ENCODE data around the gene GPRASP3.
"Not testable (repeated sequence)": the region's sequence is repeated elsewhere in the genome, so short reads cannot be mapped to it uniquely, and the experiment has no call there.

Gene GPRASP3, protein sequence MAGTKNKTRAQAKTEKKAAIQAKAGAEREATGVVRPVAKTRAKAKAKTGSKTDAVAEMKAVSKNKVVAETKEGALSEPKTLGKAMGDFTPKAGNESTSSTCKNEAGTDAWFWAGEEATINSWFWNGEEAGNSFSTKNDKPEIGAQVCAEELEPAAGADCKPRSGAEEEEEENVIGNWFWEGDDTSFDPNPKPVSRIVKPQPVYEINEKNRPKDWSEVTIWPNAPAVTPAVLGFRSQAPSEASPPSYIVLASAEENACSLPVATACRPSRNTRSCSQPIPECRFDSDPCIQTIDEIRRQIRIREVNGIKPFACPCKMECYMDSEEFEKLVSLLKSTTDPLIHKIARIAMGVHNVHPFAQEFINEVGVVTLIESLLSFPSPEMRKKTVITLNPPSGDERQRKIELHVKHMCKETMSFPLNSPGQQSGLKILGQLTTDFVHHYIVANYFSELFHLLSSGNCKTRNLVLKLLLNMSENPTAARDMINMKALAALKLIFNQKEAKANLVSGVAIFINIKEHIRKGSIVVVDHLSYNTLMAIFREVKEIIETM

DNA sequence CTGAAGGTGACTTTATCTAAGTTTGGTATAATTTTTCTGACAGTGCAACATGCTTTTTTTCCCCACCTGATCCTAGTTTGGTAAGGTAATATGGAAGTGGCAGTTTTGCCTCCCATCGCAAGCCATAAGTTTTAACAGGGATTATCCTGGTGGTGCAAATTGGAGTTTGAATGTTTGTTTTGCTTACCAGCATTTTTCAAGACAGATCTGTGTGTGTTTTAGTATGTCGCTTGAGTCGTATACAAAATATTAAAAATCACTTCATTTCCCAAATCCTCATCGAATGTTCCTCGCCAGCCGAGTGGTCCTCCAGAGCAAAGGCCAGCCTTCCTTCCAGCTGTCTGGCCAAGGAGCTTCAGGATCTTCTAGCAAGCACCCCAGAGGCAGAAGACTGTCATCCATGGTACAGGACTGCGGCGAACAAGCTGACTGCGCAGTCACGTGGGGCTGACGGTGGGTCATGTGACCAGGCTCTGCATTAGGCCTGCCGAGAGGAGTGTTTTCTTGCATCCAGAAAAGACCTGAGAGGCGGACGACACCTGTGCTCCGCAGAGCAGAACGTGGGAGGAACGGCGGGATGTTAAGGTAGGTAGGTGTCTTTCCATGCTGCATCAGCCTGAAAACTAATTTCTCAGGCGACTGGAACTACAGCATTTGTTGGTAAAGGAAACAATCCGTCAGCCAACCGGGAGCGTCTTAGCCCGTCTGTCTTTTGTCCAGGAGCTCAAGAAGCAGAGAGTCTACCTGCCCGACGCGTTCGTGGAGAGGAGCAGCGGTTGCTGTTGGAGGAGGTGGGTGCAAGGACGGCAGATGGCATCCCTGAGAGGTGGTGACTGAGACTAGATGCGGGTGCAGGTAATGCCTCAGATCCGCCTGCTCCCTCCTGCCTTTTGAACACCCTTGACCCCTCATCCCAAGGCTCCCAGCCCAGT, at the start of gene GPRASP3:
Gene GPRASP3, plus strand, starts transcription at position 507 of the 932 bp plus-strand sequence. CDS start 28,253 bp downstream, outside the sequence.
- peaks cover 0 to 5% of the 10 kb centered on the region in 2 donors for H3K27me3 Mint-ChIP-seq

DNA sequence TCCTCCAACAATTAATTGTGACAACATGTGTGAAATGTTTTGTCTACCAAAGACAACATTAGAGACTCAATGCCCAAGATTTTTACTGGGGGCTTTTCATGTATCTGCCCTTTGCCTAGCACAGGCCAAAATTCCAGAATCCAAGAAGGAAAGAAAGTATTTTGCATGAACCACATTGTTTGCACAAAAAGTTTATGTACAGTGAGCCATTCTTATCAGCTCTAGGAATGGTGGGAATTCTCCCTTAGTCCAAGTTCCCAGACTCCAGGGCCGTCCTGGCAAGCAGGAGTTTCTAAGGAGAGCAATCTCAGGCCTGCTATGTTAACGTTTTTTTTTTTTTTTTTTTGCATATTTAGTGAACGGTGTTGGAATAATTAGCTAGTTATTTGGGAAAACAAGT, 47.7 kb upstream of the GPRASP3 start:
- peaks cover 14 to 17% of the 10 kb centered on the region in 2 donors for H3K36me3 Mint-ChIP-seq
- peaks cover 8% of the 10 kb centered on the region in 2 donors for H3K9me3 Mint-ChIP-seq
- no peak for ATAC-seq (replicated peaks)
- no peaks in the 10 kb centered on the region for H3K27me3 Mint-ChIP-seq
- H3K4me1 Mint-ChIP-seq: peaks cover 0 to 2% of the 10 kb centered on the region in 2 donors
- no peak for DNase-seq
- no peak overlapping the region for H3K4me3 Mint-ChIP-seq
- H3K27ac Mint-ChIP-seq: no peak overlapping the region

More for the DNA sequence above, at the start of gene GPRASP3:
- Mint-ChIP-seq H3K36me3 (no peaks in the 10 kb centered on the region), H3K4me1 (peaks cover 5 to 8% of the 10 kb centered on the region in 2 donors), H3K9me3 (no peaks in the 10 kb centered on the region), H3K4me3 (peak within 1 kb of the TSS; percentile 83 to 91), H3K27ac (peak within 1 kb of the TSS; percentile 68)
- ATAC-seq (replicated peaks) (peak; percentile 97 to 99), DNase-seq (peak; percentile 41)

GRCh38 chrX:102677479-102677878, 43.1 kb upstream of the GPRASP3 start:
- peaks cover 14 to 20% of the 10 kb centered on the region in 2 donors for H3K9me3 Mint-ChIP-seq
- not testable (repeated sequence) for H3K4me3 Mint-ChIP-seq; ATAC-seq (replicated peaks); DNase-seq; H3K27me3 Mint-ChIP-seq; H3K27ac Mint-ChIP-seq; H3K4me1 Mint-ChIP-seq
- peaks cover 10 to 17% of the 10 kb centered on the region in 2 donors for H3K36me3 Mint-ChIP-seq

- DNase-seq: no peak
- peak; percentile 57 to 63 for ATAC-seq (replicated peaks)
- Mint-ChIP-seq H3K9me3 (peaks cover 7 to 28% of the 10 kb centered on the region in 2 donors), H3K4me3 (no peak overlapping the region), H3K36me3 (peaks cover 9 to 36% of the 10 kb centered on the region in 2 donors), H3K4me1 (peaks cover 3 to 7% of the 10 kb centered on the region in 2 donors), H3K27ac (no peak overlapping the region), H3K27me3 (no peaks in the 10 kb centered on the region)
Observed at GRCh38 chrX:102684772-102685520, 35.6 kb upstream of the GPRASP3 start.

- Mint-ChIP-seq H3K36me3 (peaks cover 8 to 10% of the 10 kb centered on the region in 2 donors), H3K9me3 (no peaks in the 10 kb centered on the region), H3K4me3 (no peak overlapping the region), H3K27me3 (peaks cover 0 to 9% of the 10 kb centered on the region in 2 donors), H3K4me1 (no peaks in the 10 kb centered on the region), H3K27ac (no peak overlapping the region)
- ATAC-seq (replicated peaks): no peak
- no peak for DNase-seq
Observed at GRCh38 chrX:102694749-102695148, 25.8 kb upstream of the GPRASP3 start.

DNA sequence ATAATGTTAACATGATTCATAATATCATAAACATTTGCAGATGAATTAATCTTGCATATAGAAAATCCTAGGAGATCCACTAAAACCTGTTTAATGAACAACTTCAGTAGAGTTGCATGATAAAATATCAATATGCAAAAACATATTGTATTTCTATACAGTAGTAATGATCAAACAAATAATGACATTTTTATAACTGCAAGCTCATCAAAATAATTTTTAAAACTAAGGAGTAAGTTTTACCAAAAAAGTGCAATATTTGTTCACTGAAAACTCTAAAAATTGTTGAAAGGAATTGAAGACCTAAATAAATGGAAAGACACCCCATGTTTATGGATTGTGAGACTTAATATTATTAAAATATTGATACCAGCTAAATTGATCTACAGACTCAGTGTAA, 24.2 kb upstream of the GPRASP3 start:
- peaks cover 2 to 5% of the 10 kb centered on the region in 2 donors for H3K36me3 Mint-ChIP-seq
- no peak overlapping the region for H3K4me3 Mint-ChIP-seq
- DNase-seq (no peak), ATAC-seq (replicated peaks) (no peak)
- H3K27ac Mint-ChIP-seq: no peak overlapping the region
- no peaks in the 10 kb centered on the region for H3K9me3 Mint-ChIP-seq
- H3K4me1 Mint-ChIP-seq: no peaks in the 10 kb centered on the region
- peaks cover 0 to 4% of the 10 kb centered on the region in 2 donors for H3K27me3 Mint-ChIP-seq

- Mint-ChIP-seq H3K9me3 (no peaks in the 10 kb centered on the region), H3K4me3 (no peak overlapping the region), H3K27me3 (peaks cover 4% of the 10 kb centered on the region in 2 donors), H3K27ac (no peak overlapping the region), H3K4me1 (no peaks in the 10 kb centered on the region), H3K36me3 (peaks cover 5% of the 10 kb centered on the region in 2 donors)
- DNase-seq (no peak), ATAC-seq (replicated peaks) (no peak)
Observed at GRCh38 chrX:102697494-102697893, 23.0 kb upstream of the GPRASP3 start.

- H3K27ac Mint-ChIP-seq: no peak overlapping the region
- peaks cover 0 to 5% of the 10 kb centered on the region in 2 donors for H3K36me3 Mint-ChIP-seq
- peaks cover 0 to 4% of the 10 kb centered on the region in 2 donors for H3K9me3 Mint-ChIP-seq
- H3K4me1 Mint-ChIP-seq: peaks cover 3 to 12% of the 10 kb centered on the region in 2 donors
- H3K4me3 Mint-ChIP-seq: no peak overlapping the region
- DNase-seq: no peak
- peaks cover 26 to 35% of the 10 kb centered on the region in 2 donors for H3K27me3 Mint-ChIP-seq
- ATAC-seq (replicated peaks): no peak
Observed at GRCh38 chrX:102708900-102709299, 11.6 kb upstream of the GPRASP3 start.

- DNase-seq: no peak
- ATAC-seq (replicated peaks): no peak
- Mint-ChIP-seq H3K27me3 (peaks cover 31 to 42% of the 10 kb centered on the region in 2 donors), H3K4me1 (peaks cover 3 to 12% of the 10 kb centered on the region in 2 donors), H3K27ac (no peak overlapping the region), H3K36me3 (peaks cover 0 to 5% of the 10 kb centered on the region in 2 donors), H3K4me3 (peak overlapping the region; percentile 83 to 84), H3K9me3 (peaks cover 0 to 4% of the 10 kb centered on the region in 2 donors)
Observed at GRCh38 chrX:102711872-102712215, 8.7 kb upstream of the GPRASP3 start.

DNA sequence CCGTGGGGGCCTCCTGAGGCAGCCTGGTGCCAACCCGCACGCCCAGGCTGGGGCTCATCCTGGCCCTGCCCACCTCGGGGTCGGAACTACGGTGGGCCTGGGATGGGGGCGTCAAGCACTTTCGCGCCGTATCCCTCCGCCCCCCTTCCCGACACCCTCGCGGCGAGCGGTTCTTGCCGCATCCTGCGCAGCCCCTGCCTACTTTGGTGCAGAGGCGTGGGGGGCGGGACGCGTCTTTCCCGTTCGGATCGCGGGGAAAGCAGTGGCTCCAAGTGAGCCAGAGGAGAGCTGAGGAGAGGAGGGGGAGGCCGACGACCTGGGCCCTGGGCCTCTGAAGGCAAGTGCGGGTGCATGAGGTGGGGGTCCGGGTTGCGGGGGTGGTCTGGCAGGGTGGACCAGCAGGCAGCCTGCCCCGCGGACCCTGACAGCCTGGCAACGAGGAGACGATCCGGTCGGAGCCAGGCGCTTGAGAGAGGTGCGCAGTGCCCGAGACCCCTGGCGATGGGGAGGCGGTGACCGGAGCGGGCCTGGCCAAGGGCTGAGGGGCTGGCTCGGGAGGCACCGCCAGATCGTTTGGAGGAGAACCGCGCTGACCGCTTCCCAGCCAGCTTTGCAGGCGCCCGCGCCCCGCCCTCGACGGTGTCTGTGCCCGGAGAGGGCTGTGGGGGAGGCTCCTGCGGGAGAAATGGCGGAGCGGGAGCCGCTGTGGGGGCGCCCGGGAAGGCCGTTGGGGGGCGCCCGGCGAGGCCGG, 8.2 kb upstream of the GPRASP3 start, which contains the start of gene GPRASP2:
Gene GPRASP2, plus strand, starts transcription at position 233 of the 751 bp plus-strand sequence. CDS start 2,422 bp downstream, outside the sequence.
- Mint-ChIP-seq H3K4me1 (peaks cover 3 to 12% of the 10 kb centered on the region in 2 donors), H3K36me3 (peaks cover 0 to 5% of the 10 kb centered on the region in 2 donors), H3K4me3 (peak within 1 kb of the TSS; percentile 83 to 84), H3K27me3 (peaks cover 31 to 42% of the 10 kb centered on the region in 2 donors), H3K9me3 (peaks cover 0 to 4% of the 10 kb centered on the region in 2 donors), H3K27ac (peak within 1 kb of the TSS; percentile 56)
- ATAC-seq (replicated peaks) (peak; percentile 22 to 34), DNase-seq (no peak)

DNA sequence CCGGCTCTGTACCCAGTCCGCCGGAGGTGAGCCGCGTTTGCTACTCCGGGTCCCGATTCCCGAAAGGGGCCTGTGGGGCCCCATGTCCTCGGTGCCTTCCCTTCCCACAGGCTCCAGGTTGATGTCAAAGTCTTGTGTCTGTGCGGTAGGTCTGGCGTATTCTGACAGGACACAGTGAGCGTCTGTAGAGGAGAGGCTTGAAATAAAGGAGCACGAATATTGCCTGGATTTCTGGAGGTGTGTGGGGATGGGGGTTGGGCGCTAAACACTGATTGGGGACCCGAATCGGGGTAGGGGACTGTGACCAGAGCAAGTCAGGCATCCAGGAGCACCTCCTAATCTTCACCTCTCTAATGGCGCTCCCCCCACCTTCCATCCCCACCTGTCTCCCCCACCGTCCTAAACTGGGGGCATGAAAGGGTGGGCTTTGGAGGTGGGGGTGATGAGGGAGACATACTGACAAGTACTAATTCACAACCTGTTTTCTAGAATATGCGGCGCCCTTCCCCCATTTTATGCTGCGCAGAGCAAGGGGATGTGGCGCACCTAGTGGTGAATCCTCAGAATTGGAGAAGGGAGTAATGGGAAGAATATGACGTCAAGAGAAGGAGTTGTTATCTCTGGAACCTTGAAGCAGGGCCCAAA, 7.4 kb upstream of the GPRASP3 start:
- H3K4me3 Mint-ChIP-seq: peak overlapping the region; percentile 56 to 83
- H3K9me3 Mint-ChIP-seq: peaks cover 0 to 4% of the 10 kb centered on the region in 2 donors
- H3K4me1 Mint-ChIP-seq: peaks cover 3 to 12% of the 10 kb centered on the region in 2 donors
- no peak overlapping the region for H3K27ac Mint-ChIP-seq
- peaks cover 31 to 40% of the 10 kb centered on the region in 2 donors for H3K27me3 Mint-ChIP-seq
- H3K36me3 Mint-ChIP-seq: peaks cover 0 to 5% of the 10 kb centered on the region in 2 donors
- ATAC-seq (replicated peaks) (peak in 1 of 2 donors; percentile 14), DNase-seq (no peak)

DNA sequence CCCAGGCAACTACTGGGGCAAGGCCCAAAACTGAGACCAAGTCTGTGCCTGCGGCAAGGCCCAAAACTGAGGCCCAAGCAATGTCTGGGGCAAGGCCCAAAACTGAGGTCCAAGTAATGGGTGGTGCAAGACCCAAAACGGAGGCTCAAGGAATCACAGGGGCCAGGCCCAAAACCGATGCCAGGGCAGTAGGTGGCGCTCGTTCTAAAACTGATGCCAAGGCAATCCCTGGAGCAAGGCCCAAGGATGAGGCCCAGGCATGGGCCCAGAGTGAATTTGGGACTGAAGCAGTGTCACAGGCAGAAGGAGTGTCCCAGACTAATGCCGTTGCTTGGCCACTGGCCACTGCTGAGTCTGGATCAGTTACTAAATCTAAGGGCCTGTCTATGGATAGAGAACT, 5.5 kb upstream of the GPRASP3 start:
- H3K4me1 Mint-ChIP-seq: peaks cover 3 to 5% of the 10 kb centered on the region in 2 donors
- no peak for ATAC-seq (replicated peaks)
- H3K36me3 Mint-ChIP-seq: peaks cover 0 to 5% of the 10 kb centered on the region in 2 donors
- no peak overlapping the region for H3K4me3 Mint-ChIP-seq
- H3K27ac Mint-ChIP-seq: no peak overlapping the region
- DNase-seq: no peak
- peaks cover 31 to 38% of the 10 kb centered on the region in 2 donors for H3K27me3 Mint-ChIP-seq
- peaks cover 0 to 4% of the 10 kb centered on the region in 2 donors for H3K9me3 Mint-ChIP-seq

All from stimulated activated naive B cell treated with anti-CD40 and anti-IgM and Interleukin-4, amounts not matched to agents 10 μg/mL and 1 μg/mL and 100 μg/mL, for 72 hours (primary cell).